GM18519 (cell line): ENCODE results near the gene PLEKHO2.

Source experiments
- ATAC-seq: cut with Tn5 transposase; IDR thresholded peaks from one replicate; pipeline ENCODE4 v1.9.1; 2021; ENCODE audit warnings: mild to moderate bottlenecking, moderate library complexity; ENCODE audit not compliant: unreplicated experiment, low FRiP score

Gene PLEKHO2

DNA sequence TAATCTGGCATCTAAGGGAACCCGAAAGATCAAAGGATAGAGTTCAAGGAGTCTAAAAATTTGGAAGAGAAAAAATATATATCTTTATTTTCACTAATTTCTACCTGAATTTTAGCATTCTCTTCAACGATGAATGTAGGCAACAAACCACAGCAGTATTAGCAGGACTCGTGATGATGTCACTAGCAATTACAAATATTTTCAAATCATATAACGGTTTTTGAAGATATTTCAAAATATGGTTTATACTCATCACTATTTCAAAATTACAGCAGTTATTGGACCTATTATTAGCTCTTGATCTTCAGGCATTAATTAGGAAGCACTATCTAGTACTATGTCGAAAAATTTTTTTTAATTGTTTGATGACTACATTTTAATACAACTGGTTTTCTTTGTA is 43.0 kb downstream of the PLEKHO2 start:
- ATAC-seq: no peak

DNA sequence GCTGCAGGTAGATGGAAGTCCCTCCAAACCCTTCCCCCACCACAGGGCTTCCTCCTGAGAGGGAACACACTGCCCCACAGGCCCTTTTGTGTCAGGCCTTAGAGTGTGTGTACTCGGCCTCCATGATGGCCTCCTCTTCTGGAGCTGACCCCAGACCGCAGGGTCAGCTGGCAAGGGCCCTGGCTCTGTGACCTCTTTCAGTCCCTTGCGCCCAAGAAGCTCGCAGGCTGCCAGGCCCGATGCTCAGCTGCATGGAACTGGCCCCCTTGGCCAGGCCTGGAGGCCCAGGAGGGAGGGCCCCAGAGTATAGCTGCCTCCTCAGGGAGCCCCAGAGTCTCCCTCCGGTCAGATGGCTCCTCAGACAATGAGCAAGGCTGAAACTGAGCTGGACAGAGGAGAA is 46.6 kb downstream of the PLEKHO2 start:
- ATAC-seq: no peak

DNA sequence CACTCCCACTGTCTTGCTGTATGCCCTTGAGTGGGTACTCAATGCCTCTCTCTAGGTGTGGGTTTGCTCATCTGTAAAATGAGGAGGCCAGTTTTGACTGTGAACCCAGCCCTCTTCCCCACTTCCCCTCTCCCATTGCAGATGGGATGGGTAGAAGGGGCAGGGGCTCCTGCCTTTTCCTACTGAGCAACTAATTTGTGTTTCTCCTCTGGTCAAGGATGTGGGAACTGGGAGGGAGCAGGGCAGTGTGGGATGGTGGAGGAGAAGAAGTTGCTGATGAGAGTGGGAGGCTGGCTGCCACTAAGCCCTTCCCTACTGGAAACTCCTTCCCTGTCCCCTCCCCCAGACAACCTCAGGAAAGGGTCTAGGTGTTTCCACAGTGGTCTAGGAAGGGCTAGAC is 49.8 kb downstream of the PLEKHO2 start:
- ATAC-seq: no peak

DNA sequence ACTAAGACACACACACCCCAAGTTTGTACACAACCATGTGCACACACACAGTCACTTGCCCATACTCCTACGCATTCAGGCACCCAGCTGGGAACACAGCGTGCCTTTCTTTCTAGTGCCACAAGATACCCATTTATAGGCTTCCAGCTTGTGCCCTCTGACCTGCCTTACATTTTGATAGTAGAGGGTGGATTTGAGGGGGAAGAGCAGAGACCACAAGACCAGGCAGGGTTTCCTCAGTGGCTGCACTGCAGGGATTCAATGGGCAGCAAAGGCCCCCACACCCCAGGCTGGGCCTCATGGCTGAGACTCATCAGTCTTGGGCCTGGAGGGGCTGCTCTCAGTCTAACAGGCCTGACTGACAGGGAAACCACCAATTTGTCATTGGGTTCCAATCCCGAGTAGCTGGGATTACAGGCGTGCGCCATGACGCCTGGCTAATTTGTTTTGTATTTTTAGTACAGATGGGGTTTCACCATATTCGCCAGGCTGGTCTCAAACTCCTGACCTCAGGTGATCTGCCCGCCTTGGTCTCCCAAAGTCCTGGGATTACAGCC is 51.2 kb downstream of the PLEKHO2 start:
- ATAC-seq: no peak

DNA sequence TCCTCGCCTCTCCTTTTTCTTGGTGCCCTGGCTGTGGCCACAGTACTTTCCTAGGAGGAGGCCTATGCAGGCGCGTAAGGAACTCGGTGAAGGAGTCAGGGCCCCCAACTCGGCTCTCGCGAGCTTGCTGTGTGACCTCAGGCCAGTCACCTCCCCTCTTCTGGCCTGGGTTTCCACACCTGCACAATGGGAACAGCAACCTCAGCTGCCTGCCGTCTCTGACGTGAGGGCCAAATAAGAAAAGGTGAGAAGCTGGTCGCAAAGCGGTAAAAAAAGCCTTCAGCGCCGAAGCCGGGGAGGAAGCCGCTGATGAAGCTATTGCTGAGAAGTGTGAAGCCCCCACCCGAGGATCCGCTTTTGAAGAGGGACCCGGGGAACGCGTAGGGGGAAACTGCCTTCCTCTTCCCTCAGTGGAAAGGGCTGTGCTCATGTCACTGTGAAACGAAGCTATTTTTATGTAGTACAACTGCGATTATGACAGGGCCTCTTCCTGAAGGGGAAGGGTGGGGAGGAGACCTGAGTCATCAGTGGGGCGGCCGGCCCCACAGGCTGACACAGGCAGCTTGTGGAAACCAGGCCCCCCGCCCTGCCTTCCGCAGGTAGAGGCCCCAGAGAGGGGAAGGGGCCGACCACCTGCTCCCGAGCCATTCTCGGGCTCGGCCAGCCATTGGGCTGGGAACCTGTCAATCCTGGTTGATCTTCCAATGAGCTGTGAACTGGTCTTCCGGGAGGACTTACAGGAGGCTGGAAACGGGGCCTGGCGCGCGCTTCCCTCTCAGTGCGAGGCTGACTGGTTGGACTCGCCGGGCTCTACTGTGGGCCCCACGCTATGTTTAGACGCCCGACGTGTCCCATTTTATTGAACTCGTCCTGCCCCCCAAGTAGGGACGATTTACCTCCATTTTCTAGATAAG is 52.0 kb downstream of the PLEKHO2 start:
- ATAC-seq: peak; percentile 50

DNA sequence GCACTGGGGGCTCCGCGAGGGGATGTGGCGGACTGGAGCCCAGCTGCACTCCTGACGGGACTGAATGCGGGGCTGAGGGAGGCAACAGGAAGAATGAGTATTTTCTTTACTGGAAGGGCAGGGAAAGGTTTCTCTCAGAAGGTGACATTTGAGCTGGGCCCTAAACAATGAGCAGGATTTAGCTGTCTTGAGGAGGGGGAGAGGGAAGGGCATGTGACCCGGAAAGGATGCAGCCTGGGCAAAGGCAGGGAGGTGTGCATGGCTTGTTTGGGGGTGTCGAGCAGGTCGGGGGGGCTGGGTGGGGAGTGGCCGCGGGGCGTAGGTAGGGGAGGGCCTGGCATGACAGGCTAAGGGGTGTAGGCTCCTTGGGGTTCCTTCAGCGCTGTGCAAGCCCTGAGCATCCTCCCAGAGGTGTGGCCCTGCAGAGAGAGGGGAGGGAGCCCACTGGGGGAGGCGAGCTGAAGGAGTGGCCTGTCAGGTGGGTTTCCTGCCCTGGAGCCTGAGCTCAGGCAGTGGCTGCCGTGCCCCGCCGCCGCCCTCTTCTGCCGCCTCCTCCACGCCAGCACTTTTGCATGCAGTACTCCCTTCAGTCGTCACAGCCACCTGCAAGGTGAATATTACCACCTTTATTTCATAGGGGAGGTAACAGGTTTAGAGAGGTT is 52.8 kb downstream of the PLEKHO2 start:
- ATAC-seq: peak; percentile 27

DNA sequence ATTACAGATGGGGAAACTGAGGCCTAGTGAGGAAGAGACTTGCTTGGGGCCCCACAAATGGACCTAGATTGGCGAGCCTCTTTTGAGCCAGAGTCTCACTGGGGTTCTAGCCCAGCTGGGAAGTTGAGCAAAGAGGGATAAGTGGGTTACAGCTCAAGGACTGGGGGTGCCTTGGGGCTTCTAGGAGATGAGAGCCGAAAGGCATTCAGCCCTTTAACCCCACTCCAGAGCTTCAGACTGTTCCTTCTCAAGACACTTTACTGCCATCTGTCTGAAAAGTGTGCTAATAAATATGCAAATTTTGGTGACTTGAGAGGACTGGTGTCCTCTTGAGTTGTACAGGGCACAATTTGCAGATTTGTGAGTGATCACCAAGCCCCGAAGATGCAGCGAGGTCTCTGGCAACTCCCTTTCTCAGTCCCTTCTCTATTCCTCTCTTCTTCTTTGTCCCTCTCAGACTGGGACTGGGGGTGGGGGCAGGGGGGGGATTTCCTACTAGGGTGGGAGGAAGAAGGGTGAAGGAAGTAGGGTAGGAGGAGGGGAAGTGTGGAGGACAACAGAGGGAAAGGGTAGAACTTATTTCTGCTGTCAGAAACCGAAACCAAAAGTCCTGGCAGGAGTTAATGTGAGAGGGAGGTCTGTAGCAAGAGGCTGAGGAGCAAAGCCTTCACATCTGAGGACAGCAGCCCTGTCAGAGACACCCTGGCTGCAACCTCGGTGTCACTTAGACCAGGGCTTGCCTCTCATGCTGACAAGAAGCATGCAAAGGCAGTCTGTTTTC is 53.8 kb downstream of the PLEKHO2 start:
- no peak for ATAC-seq

DNA sequence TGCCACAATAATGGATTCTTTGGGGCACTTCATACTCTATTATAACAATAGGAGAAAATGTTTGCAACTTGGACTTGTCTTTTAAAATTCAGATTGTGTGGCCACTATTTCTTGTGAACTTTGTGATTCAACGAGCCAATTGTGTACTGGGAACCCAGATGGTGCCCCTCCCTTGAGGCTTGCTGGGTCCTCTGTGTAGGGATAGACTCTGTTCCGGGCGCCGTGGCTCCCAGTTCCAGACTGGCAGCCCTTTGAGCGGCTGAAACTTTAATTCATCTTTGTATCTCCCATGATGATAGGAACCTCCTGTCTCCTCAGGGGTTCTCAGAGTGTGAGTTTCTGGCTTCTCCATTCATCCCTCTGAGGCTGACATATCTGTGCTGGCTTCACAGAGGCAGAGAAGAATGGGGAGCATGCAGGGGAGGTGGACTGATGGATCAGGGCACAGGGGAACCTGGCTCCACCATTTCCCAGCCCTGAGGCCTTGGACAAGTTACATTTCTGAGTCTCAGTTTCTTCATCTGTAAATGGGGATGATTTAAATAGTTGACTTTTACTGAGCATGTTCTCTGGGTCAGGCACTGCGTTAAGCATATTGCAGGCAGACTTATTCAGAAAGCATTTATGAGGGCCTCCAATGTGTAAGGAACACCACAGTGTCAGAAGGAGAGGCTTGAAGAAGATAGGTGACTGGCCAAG is 54.8 kb downstream of the PLEKHO2 start:
- no peak for ATAC-seq

DNA sequence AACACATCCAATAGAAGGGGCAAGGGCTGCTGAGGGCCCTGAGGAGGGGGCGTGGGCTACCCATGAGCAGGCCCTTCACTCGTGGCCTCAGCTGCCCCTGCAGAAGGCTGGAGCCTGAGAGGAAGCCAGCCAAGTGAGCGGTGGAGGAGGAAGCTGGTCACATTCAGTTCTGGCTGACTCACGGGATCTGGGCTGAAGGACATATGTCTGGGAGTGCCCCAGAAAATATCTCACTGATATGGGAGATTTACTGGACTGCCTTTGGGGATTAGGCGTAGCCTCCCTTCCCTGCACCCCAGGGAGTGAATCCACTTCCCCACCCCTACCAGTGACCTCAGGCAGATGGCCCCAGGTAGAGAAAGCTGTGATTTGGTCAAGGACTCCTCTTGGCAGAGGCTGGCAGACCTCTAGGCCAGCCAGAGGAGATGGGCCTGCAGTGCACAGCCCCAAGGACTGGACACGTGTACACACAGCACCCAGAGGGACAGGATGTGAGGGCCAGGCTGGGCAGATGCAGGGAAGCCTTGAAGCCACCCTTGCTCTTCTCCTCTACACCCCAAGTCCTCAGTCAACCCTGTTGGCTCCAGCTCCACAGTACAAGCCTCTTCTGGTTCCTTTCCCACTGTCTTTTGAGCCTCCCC is 55.8 kb downstream of the PLEKHO2 start:
- no peak for ATAC-seq

DNA sequence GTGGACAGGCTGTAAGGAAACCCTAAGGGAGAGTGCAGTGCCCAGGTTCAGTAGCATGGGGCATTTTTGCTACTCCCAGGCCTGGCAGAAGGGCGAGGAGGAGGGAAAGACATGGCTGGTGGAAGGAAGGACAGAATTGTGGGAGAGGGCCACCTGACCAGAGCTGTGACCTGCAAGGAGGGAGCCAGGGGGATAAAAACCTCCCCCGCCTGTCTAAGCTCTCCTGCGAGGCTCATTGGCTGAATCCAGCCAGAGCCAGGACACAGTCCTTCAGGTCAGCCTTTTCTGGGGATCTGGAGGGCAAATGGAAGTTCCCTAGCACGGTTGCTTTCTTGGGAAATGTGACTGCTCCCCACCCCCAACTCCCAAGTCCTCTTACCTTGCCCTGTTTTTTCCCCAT is 56.7 kb downstream of the PLEKHO2 start:
- no peak for ATAC-seq

DNA sequence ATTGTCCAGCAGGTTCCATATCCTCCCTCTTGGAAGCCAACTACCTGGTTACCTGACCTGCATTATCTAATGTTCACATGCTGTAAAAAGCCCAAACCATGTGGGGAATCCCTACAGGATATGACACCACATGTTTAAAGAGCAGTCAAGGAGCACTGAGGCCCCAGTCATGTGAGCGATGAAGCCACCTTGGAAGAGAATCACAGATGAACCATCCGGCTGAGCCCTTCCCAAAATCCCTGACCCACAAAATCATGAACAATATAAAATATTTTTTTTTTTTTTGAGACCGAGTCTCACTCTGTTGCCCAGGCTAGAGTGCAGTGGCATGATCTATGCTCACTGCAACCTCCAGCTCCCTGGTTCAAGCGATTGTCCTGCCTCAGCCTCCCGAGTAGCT is 59.4 kb downstream of the PLEKHO2 start:
- no peak for ATAC-seq

DNA sequence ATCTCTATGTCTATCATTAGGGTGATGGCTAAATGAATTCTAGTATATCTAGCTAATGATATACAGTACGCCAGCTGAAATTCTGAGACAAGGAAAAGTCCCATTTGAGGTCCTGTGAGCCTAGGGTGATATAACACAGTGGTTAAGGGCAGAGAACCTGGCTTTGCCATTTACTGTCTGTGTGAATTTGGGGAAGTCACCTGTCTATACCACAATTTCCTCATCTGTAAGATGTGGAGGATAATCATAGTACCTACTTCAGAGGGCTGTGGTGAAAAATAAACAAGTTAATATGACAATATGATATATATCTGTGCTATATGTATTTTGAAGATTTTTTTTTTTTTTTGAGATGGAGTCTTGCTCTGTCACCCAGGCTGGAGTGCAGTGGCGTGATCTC is 60.2 kb downstream of the PLEKHO2 start:
- ATAC-seq: no peak

DNA sequence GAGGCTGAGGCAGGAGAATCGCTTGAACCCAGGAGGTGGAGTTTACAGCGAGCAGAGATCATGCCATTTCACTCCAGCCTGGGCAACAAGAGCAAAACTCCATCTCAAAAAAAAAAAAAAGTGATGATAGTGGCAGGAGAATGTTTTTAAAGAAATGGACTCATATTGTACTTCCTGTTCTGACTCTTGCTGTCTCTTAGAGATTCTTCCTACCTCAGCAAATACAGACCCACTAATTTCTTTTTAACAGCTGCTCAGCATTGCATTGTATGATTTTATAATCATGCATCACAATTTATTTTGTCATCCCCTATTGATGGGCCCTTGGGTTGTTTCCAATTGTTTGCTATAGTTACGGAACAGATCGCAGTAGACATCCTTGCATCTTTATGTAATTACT is 61.1 kb downstream of the PLEKHO2 start:
- no peak for ATAC-seq

DNA sequence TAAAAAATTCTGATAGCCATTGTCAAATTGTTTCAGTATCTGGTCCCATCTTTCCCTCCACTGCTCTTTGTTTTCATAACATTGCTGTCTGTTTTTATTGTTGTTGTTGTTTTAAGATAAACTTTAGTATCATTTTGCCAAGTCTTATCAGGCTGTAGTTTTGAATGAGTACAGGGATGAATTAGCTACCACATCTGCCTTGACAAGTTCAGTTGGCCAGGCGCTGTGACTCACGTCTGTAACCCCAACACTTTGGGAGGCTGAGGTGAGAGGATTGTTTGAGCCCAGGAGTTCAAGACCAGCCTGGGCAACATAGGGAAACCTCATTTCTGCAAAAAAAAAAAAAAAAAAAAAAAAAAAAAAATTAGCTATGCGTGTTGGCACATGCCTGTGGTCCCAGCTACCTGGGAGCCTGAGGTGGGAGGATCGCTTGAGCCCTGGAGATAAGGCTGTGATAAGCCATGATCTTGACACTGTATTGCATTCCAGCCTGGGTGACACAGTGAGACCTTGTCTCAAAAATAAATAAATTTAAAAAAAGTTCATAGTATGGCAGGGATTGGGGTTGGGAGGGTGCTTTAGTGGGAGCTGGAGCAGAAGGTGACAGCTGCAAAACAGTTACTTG is 61.7 kb downstream of the PLEKHO2 start:
- no peak for ATAC-seq

DNA sequence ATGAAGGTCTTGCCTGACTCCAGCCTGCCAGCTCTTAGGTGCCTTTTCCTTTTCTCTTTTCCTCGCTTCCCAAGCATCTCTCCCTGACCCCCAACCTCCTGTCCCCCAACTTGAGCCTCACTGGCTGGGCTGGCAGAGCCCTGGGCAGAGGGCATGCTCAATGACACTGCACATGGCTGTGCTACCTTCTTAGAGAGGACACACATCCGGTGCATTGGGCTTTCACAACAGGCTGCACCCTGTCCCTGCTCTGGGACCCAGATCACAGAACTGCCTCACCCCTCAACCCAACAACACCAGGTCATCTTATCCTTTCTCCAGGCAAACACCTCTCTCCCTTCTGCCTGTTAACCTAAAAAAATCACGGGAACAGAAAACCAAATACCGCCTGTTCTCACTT is 62.5 kb downstream of the PLEKHO2 start:
- no peak for ATAC-seq

DNA sequence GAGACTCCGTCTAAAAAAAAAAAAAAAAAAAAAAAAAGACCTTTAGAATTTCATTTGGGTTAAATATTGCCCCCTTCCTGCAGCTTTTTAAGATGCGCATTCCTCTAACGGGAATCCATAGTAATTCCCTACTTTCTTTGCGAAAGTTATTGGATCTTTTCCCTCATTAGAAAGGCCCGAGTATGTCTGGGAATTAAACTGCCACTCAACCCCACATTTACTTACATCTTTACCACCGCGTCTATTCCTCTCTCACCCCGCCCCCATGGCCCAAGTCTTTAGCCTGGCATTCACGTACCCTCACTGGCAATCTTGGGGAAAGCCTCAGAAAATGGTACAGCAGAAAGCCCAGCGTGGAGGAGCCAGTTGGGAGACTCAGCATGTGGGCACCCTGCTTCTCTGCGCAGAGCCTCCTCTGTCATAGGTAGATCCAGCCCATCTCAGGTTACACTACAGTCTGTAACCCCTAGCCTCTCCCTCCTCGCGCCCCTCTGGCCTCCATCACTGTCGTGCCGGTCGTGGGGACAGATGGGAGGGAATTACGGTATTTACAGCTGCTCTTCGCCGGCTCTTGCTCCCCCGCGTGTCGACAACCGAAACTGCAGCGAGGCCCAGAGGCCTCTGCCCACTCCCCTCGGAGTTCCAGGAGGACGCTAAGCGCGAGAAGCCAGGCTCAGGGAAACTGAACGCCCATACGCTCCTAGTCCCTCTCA is 63.6 kb downstream of the PLEKHO2 start:
- ATAC-seq: no peak

DNA sequence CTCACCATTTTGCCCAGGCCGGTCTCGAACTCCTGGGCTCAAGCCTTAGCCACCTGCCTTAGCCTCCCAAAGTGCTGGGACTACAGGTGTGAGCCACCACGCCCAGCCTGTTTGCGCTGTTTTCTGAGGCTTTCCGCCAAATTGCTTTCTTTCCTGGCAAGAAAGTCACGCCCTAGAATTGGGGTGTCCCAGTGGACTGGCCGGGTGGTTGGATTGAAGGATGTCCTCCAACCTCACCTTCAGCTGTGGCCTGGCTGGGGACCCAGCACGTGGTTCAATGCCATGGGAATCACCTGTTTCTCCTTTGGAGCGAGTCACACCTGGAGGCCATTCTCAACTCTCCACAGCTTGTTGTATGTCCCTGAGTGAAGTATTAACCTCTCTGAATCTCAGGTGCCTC is 64.2 kb downstream of the PLEKHO2 start:
- ATAC-seq: no peak

DNA sequence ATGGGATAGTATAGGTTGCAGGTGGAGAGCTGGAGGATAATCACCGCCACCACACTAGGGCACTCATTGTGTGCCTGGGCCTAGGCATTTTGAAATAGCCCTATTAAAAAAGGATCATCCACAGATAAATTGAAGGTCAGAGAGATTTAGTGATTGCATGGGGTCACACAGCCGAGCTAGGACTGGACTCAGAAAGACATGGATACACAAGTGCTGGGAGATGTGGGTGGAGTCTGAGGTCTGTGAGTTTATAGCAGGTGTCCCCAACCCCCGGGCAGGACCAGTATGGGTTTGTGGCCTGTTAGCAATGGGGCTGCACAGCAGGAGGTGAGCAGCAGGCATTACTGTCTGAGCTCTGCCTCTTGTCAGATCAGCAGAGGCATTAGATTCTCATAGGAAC is 64.7 kb downstream of the PLEKHO2 start:
- ATAC-seq: no peak

DNA sequence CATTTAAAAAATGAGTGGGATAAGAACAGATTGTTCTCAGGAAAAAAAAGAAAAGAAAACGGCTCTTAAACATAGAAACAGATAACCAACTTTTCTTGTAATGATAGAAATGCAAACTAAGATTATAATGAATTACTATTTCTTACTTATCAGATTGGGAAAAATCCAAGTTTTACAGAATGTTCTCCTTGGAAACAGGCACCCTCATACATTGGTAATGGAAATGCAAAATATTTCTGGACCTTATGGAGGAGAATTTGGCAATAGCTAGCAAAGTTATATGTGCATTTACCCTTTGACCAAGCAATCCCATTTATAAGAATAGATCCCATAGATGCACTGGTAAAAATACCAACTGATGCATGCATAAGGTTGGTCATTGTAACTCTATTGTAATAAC is 66.3 kb downstream of the PLEKHO2 start:
- no peak for ATAC-seq
